Osteocyte (in vitro differentiated cells): ENCODE data around the gene RHOV. TPM values are rescaled to one million over a fixed set of nuclear protein-coding genes. Genes with fewer than 3 reads are reported as not detected.

Experiments
- DNase-seq: peaks from one replicate; pipeline ENCODE4 v3.0.0; 2021; ENCODE audit warnings: mixed read lengths; ENCODE audit not compliant: unreplicated experiment; ENCODE audit errors: extremely low spot score
- H3K27ac Mint-ChIP-seq: one replicate; pipeline ENCODE4 v1.8.0; 2021; ENCODE audit warnings: mild to moderate bottlenecking, mixed read lengths; ENCODE audit not compliant: unreplicated experiment
- H3K27me3 Mint-ChIP-seq: one replicate; pipeline ENCODE4 v1.8.0; 2021; ENCODE audit warnings: mixed read lengths; ENCODE audit not compliant: unreplicated experiment
- H3K36me3 Mint-ChIP-seq: one replicate; pipeline ENCODE4 v1.8.0; 2021; ENCODE audit warnings: mixed read lengths; ENCODE audit not compliant: unreplicated experiment
- H3K4me1 Mint-ChIP-seq: one replicate; pipeline ENCODE4 v1.8.0; 2021; ENCODE audit warnings: mixed read lengths; ENCODE audit not compliant: unreplicated experiment
- H3K4me3 Mint-ChIP-seq: one replicate; pipeline ENCODE4 v1.8.0; 2021; ENCODE audit warnings: mild to moderate bottlenecking, moderate library complexity, mixed read lengths; ENCODE audit not compliant: unreplicated experiment
- H3K9me3 Mint-ChIP-seq: one replicate; pipeline ENCODE4 v1.8.0; 2021; ENCODE audit warnings: mixed read lengths; ENCODE audit not compliant: unreplicated experiment
- CTCF ChIP-seq: fragments of 200-600 bp; sonication (generic); IDR thresholded peaks from 2 replicates; pipeline ENCODE4 v1.5.0; 2021; ENCODE audit warnings: antibody characterized with exemption, mild to moderate bottlenecking, moderate library complexity
- long read RNA-seq: library from polyadenylated mRNA; unstranded; transcript quantifications from one replicate; pipeline ENCODE4 v2.0.0, GENCODE V29; 2021
- total RNA-seq: library from RNA; stranded (reverse); gene quantifications from 2 replicates; pipeline ENCODE4 v1.2.1, GENCODE V29; 2021

RHOV gene
- 0.34 and 0.46 TPM in 2 replicates for total RNA-seq
- long read RNA-seq, result 0 reads

GRCh38 chr15:40873694-40874561 lies at the start of gene RHOV:
Gene RHOV (minus strand): TSS chr15:40874234. CDS start chr15:40874139, 95 bp downstream.
- H3K36me3 Mint-ChIP-seq, result no peaks in the 10 kb centered on the region
- TF ChIP-seq CTCF, result peak; percentile 41
- H3K27ac Mint-ChIP-seq, result no peak within 1 kb of the TSS

GRCh38 chr15:40923551-40923950 lies 49.5 kb upstream of the RHOV start:
- no peak for TF ChIP-seq CTCF
- no peaks in the 10 kb centered on the region for H3K9me3 Mint-ChIP-seq
- no peaks in the 10 kb centered on the region for H3K36me3 Mint-ChIP-seq
- no peak overlapping the region for H3K27ac Mint-ChIP-seq
- DNase-seq, result no peak
- no peak overlapping the region for H3K4me3 Mint-ChIP-seq
- H3K27me3 Mint-ChIP-seq, result peaks cover 29% of the 10 kb centered on the region
- peaks cover 13% of the 10 kb centered on the region for H3K4me1 Mint-ChIP-seq

More at GRCh38 chr15:40873694-40874561, at the start of gene RHOV:
- no peak for DNase-seq
- no peaks in the 10 kb centered on the region for H3K9me3 Mint-ChIP-seq
- peaks cover 6% of the 10 kb centered on the region for H3K27me3 Mint-ChIP-seq
- peaks cover 11% of the 10 kb centered on the region for H3K4me1 Mint-ChIP-seq
- peak within 1 kb of the TSS; percentile 75 for H3K4me3 Mint-ChIP-seq

- H3K36me3 Mint-ChIP-seq, result no peaks in the 10 kb centered on the region
- no peak for DNase-seq
- no peak overlapping the region for H3K4me3 Mint-ChIP-seq
- no peak for TF ChIP-seq CTCF
- H3K27me3 Mint-ChIP-seq, result peaks cover 25% of the 10 kb centered on the region
- H3K4me1 Mint-ChIP-seq, result peaks cover 9% of the 10 kb centered on the region
- H3K27ac Mint-ChIP-seq, result no peak overlapping the region
- no peaks in the 10 kb centered on the region for H3K9me3 Mint-ChIP-seq
Observed at GRCh38 chr15:40922608-40923005, 48.6 kb upstream of the RHOV start.

- H3K27me3 Mint-ChIP-seq, result peaks cover 22% of the 10 kb centered on the region
- H3K4me1 Mint-ChIP-seq, result peaks cover 7% of the 10 kb centered on the region
- no peak overlapping the region for H3K4me3 Mint-ChIP-seq
- no peak for TF ChIP-seq CTCF
- H3K27ac Mint-ChIP-seq, result no peak overlapping the region
- no peaks in the 10 kb centered on the region for H3K9me3 Mint-ChIP-seq
- H3K36me3 Mint-ChIP-seq, result no peaks in the 10 kb centered on the region
- no peak for DNase-seq
Observed at GRCh38 chr15:40921949-40922607, 48.0 kb upstream of the RHOV start.

- Mint-ChIP-seq H3K4me3 (no peak overlapping the region), H3K4me1 (no peaks in the 10 kb centered on the region), H3K27me3 (no peaks in the 10 kb centered on the region)
Observed at GRCh38 chr15:40918799-40919392, 44.9 kb upstream of the RHOV start.

More at GRCh38 chr15:40918799-40919392, 44.9 kb upstream of the RHOV start:
- no peaks in the 10 kb centered on the region for H3K9me3 Mint-ChIP-seq
- no peak overlapping the region for H3K27ac Mint-ChIP-seq
- H3K36me3 Mint-ChIP-seq, result no peaks in the 10 kb centered on the region
- DNase-seq, result no peak
- TF ChIP-seq CTCF, result no peak
